ENCODE results near the gene TAT.
"Not testable (repeated sequence)": the region's sequence is repeated elsewhere in the genome, so short reads cannot be mapped to it uniquely, and the experiment has no call there.

DNA sequence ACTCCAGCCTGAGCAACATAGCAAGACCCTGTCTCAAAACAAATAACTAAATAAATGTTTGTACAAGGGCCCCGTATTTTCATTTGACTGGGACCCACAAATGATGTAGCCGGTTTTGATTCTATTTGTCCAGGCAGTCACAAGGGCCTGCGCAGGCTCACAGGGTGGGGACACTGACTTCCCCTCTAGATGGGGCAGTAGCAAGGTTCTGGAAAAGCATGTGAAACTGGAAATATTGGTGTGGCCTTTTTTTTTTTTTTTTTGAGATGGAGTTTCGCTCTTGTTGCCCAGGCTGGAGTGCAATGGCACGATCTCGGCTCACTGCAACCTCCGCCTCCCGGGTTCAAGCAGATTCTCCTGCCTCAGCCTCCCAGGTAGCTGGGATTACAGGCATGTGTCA lies 38.1 kb upstream of the TAT start:
- TF ChIP-seq POLR2AphosphoS5 (IDR thresholded peaks at IDR 0.05; ENCODE audit: borderline replicate concordance, low read depth, low read length); EZH2 (IDR thresholded peaks at IDR 0.05); FOXP2 (optimal IDR thresholded peaks at IDR 0.05; ENCODE audit: control extremely low read depth, extremely low read length, insufficient read depth): not testable (repeated sequence)
